Keratinocyte (primary cell): Measurements from ENCODE around the gene UBE2J2. TPM values are rescaled to one million over a fixed set of nuclear protein-coding genes. Genes with fewer than 3 reads are reported as not detected.
A peak's percentile ranks its signal among the peaks of the same experiment; 100 is the strongest.

Experiments
- DNase-seq: peaks from one replicate; pipeline ENCODE4 v3.0.0-alpha.2; 2011; ENCODE audit warnings: low read depth, missing footprints, low spot score
- FAIRE-seq: peaks from 2 replicates; lab custom pipeline; 2011; peaks lifted over from hg19 to GRCh38; lab: Jason Lieb, UNC
- H2AFZ ChIP-seq: 2 replicates; pipeline ENCODE4 v1.6.0; 2012; ENCODE audit warnings: low read length, control low read depth, inconsistent platforms; ENCODE audit not compliant: control insufficient read depth
- H3K27ac ChIP-seq: 2 replicates; pipeline ENCODE4 v1.5.1; 2011; ENCODE audit warnings: low read length; ENCODE audit not compliant: control insufficient read depth, insufficient read depth
- H3K27me3 ChIP-seq: 3 replicates; pipeline ENCODE4 v1.6.0; 2011; ENCODE audit warnings: low read length; ENCODE audit not compliant: control insufficient read depth, insufficient read depth; ENCODE audit errors: extremely low read depth
- H3K36me3 ChIP-seq, 2 experiments: 2 replicates in 1 of 2; 3 replicates in 1 of 2; pipeline ENCODE4 v1.5.1; 2011; ENCODE audit warnings: low read length in 2 of 2, mild to moderate bottlenecking in 1 of 2; ENCODE audit not compliant: control insufficient read depth in 2 of 2, insufficient read depth in 2 of 2; ENCODE audit errors: extremely low read depth in 1 of 2
- H3K4me1 ChIP-seq: 3 replicates; pipeline ENCODE4 v1.5.1; 2011; ENCODE audit warnings: low read length; ENCODE audit not compliant: control insufficient read depth, insufficient read depth; ENCODE audit errors: extremely low read depth
- H3K4me2 ChIP-seq: 3 replicates; pipeline ENCODE4 v1.6.0; 2011; ENCODE audit warnings: low read depth, low read length; ENCODE audit not compliant: control insufficient read depth, insufficient read depth; ENCODE audit errors: extremely low read depth
- H3K4me3 ChIP-seq, 3 experiments: fragments of 200-600 bp in 1 of 3; sonication (generic) in 1 of 3; 2 replicates in 2 of 3; 3 replicates in 1 of 3; pipeline ENCODE4 v1.5.1; 2011 to 2016; ENCODE audit warnings: low read length in 3 of 3, mild to moderate bottlenecking in 3 of 3, control low read depth in 2 of 3, inconsistent platforms in 1 of 3, low read depth in 1 of 3, mixed read lengths in 1 of 3, mixed run types in 1 of 3, moderate library complexity in 1 of 3; ENCODE audit not compliant: control insufficient read depth in 2 of 3, insufficient read depth in 2 of 3; ENCODE audit errors: extremely low read depth in 1 of 3
- H3K79me2 ChIP-seq: 2 replicates; pipeline ENCODE4 v1.6.0; 2012; ENCODE audit warnings: low read length; ENCODE audit not compliant: control insufficient read depth, insufficient read depth
- H3K9ac ChIP-seq: 3 replicates; pipeline ENCODE4 v1.6.0; 2011; ENCODE audit warnings: low read length; ENCODE audit not compliant: control insufficient read depth, insufficient read depth; ENCODE audit errors: extremely low read depth
- H3K9me1 ChIP-seq: 3 replicates; pipeline ENCODE4 v1.6.0; 2011; ENCODE audit warnings: low read length; ENCODE audit not compliant: control insufficient read depth, insufficient read depth; ENCODE audit errors: extremely low read depth
- H3K9me3 ChIP-seq: 2 replicates; pipeline ENCODE4 v1.5.1; 2012; ENCODE audit warnings: low read depth, low read length; ENCODE audit not compliant: control insufficient read depth
- H4K20me1 ChIP-seq: 3 replicates; pipeline ENCODE4 v1.6.0; 2011; ENCODE audit warnings: low read length; ENCODE audit not compliant: control insufficient read depth, insufficient read depth; ENCODE audit errors: extremely low read depth
- CTCF ChIP-seq, 3 experiments: IDR thresholded peaks in 1 of 3; conservative IDR thresholded peaks in 1 of 3; optimal IDR thresholded peaks in 1 of 3; 2 replicates in 2 of 3; 3 replicates in 1 of 3; pipeline versions ENCODE3 to v1.5.1; 2011; ENCODE audit warnings: low read length in 3 of 3, mild to moderate bottlenecking in 3 of 3, moderate library complexity in 2 of 3, control low read depth in 1 of 3, inconsistent platforms in 1 of 3; ENCODE audit not compliant: insufficient read depth in 2 of 3; ENCODE audit errors: extremely low read depth in 1 of 3
- EZH2 ChIP-seq: IDR thresholded peaks from one replicate; pipeline ENCODE4 v1.6.1; 2012; ENCODE audit warnings: inconsistent platforms, mild to moderate bottlenecking, low read length, moderate library complexity
- dilution Hi-C: fragments of 300-500 bp; cut with MboI; formaldehyde crosslinking; loops from one replicate; pipeline ENCODE4 v1.7.0; 2020; ENCODE audit warnings: low sequenced_read_pairs; ENCODE audit not compliant: extremely low pct_ligation_motif_present
- polyA plus RNA-seq, 5 experiments: library from polyadenylated mRNA; depleted of rRNA in 3 of 5; stranded (reverse) in 3 of 5; stranded (forward) in 1 of 5; unstranded in 1 of 5; fragments of >200 nt; gene quantifications; 1 replicate in 1 of 5; 2 replicates in 3 of 5; 3 replicates in 1 of 5; pipeline versions ENCODE4 v1.2.1 to v1.2.3, GENCODE V29; 2011 to 2012; ENCODE audit warnings: missing spikeins in 2 of 5, low read depth in 1 of 5, low replicate concordance in 1 of 5

UBE2J2 gene
- polyA plus RNA-seq, 1 donor (not counting 4 experiments of a cell fraction or from before 2014, with no cell fraction given): 27.0 TPM

GRCh38 chr1:1259540-1259939, 14.1 kb downstream of the UBE2J2 start:
- H3K4me2 ChIP-seq: no peak overlapping the region
- H3K9me1 ChIP-seq: no peaks in the 10 kb centered on the region
- peaks cover 10% of the 10 kb centered on the region for H3K79me2 ChIP-seq
- dilution Hi-C loops: no loop called here
- no peak overlapping the region for H3K9ac ChIP-seq
- no peak overlapping the region for H3K4me3 ChIP-seq
- H2AFZ ChIP-seq: no peak overlapping the region
- peak overlapping the region; percentile 10 for H3K27ac ChIP-seq
- TF ChIP-seq EZH2 (no peak), CTCF (optimal IDR thresholded peaks at IDR 0.05 in 1 of 3, IDR thresholded peaks at IDR 0.05 in 1 of 3, conservative IDR thresholded peaks at IDR 0.05 in 1 of 3; ENCODE audit: extremely low read depth in 1 of 3, insufficient read depth in 2 of 3, low read length in 3 of 3) (no peak)
- no peaks in the 10 kb centered on the region for H3K9me3 ChIP-seq
- H4K20me1 ChIP-seq: peaks cover 16% of the 10 kb centered on the region
- no peak for FAIRE-seq
- H3K36me3 ChIP-seq: peaks cover 42 to 49% of the 10 kb centered on the region in 2 experiments
- H3K27me3 ChIP-seq: no peaks in the 10 kb centered on the region
- H3K4me1 ChIP-seq: peaks cover 11% of the 10 kb centered on the region
- no peak for DNase-seq

DNA sequence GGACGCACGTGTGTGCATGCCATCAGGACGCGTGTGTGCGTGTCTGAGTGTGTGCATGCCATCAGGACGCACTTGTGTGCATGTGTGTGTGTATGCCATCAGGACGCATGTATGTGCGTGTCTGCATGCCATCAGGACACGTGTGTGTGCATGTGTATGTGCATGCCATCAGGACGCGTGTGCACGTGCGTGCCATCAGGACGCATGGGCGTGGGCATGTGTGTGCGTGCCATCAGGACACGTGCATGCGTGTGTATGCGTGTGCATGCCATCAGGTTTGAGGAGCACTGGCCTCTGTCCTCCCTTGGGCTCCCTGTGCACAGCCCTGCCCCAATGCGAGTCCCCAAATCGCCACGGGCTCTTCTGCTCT, 14.6 kb downstream of the UBE2J2 start:
- no peak for DNase-seq
- H3K27ac ChIP-seq: peak overlapping the region; percentile 10
- FAIRE-seq: no peak
- H3K79me2 ChIP-seq: peaks cover 7% of the 10 kb centered on the region
- dilution Hi-C loops: no loop called here
- H3K4me2 ChIP-seq: no peak overlapping the region
- no peaks in the 10 kb centered on the region for H3K27me3 ChIP-seq
- H3K4me3 ChIP-seq: no peak overlapping the region
- H3K9ac ChIP-seq: no peak overlapping the region
- peaks cover 16% of the 10 kb centered on the region for H4K20me1 ChIP-seq
- no peaks in the 10 kb centered on the region for H3K9me3 ChIP-seq
- TF ChIP-seq EZH2 (no peak), CTCF (optimal IDR thresholded peaks at IDR 0.05 in 1 of 3, IDR thresholded peaks at IDR 0.05 in 1 of 3, conservative IDR thresholded peaks at IDR 0.05 in 1 of 3; ENCODE audit: extremely low read depth in 1 of 3, insufficient read depth in 2 of 3, low read length in 3 of 3) (no peak)
- H3K36me3 ChIP-seq: peaks cover 40 to 47% of the 10 kb centered on the region in 2 experiments
- H3K9me1 ChIP-seq: no peaks in the 10 kb centered on the region
- H2AFZ ChIP-seq: no peak overlapping the region
- H3K4me1 ChIP-seq: peaks cover 11% of the 10 kb centered on the region
